NCI-H82 treated with DMSO at 0.1 percent for 48 hours (cell line): ENCODE data around the gene ASMTL.

Experiments
- DNase-seq: peaks from one replicate; lab custom pipeline; 2025; ENCODE audit not compliant: unreplicated experiment; lab: John Stamatoyannopoulos, UW

The ASMTL gene

GRCh38 chrX:1358793-1359476, 93.8 kb downstream of the ASMTL start:
- DNase-seq: no peak

- DNase-seq: no peak
These were observed 94.7 kb downstream of the ASMTL start for GRCh38 chrX:1357993-1358392.

GRCh38 chrX:1355131-1356046, 97.3 kb downstream of the ASMTL start:
- no peak for DNase-seq

- DNase-seq: no peak
These were observed 98.4 kb downstream of the ASMTL start for GRCh38 chrX:1354036-1355019.
